HG02884 (cell line): ENCODE data around the gene MDFI.

Source experiments
- ATAC-seq: cut with Tn5 transposase; IDR thresholded peaks from one replicate; pipeline ENCODE4 v1.9.1; 2021; ENCODE audit warnings: mild to moderate bottlenecking, moderate library complexity; ENCODE audit not compliant: unreplicated experiment

Gene MDFI

GRCh38 chr6:41684311-41685180, 46.3 kb downstream of the MDFI start:
- no peak for ATAC-seq

- ATAC-seq = no peak
Observed at GRCh38 chr6:41685641-41686380, 47.5 kb downstream of the MDFI start.

GRCh38 chr6:41687501-41688175, 49.4 kb downstream of the MDFI start:
- ATAC-seq = no peak

GRCh38 chr6:41688256-41688965, 50.1 kb downstream of the MDFI start:
- ATAC-seq = no peak

- no peak for ATAC-seq
Observed at GRCh38 chr6:41689171-41690008, 51.1 kb downstream of the MDFI start.

- no peak for ATAC-seq
Observed at GRCh38 chr6:41690541-41691330, 52.5 kb downstream of the MDFI start.

- no peak for ATAC-seq
Observed at GRCh38 chr6:41691426-41692079, 53.3 kb downstream of the MDFI start.

- ATAC-seq = no peak
Observed at GRCh38 chr6:41692080-41692675, 53.9 kb downstream of the MDFI start.

- ATAC-seq = no peak
Observed at GRCh38 chr6:41692730-41693129, 54.5 kb downstream of the MDFI start.

- ATAC-seq = no peak
Observed at GRCh38 chr6:41693281-41694240, 55.3 kb downstream of the MDFI start.

GRCh38 chr6:41694815-41695526, 56.7 kb downstream of the MDFI start:
- no peak for ATAC-seq

- ATAC-seq = no peak
Observed at GRCh38 chr6:41695825-41696224, 57.6 kb downstream of the MDFI start.

GRCh38 chr6:41696788-41697187, 58.5 kb downstream of the MDFI start:
- no peak for ATAC-seq

GRCh38 chr6:41697861-41698781, 59.9 kb downstream of the MDFI start:
- no peak for ATAC-seq

GRCh38 chr6:41699063-41699462, 60.8 kb downstream of the MDFI start:
- ATAC-seq = no peak
